Upper lobe of left lung (tissue), 4 donors: Measurements from ENCODE around the gene PLEKHH3.

Source experiments
- EP300 ChIP-seq, 4 donors: sonication (generic); formaldehyde crosslinking; IDR thresholded peaks; one replicate each; pipeline ENCODE4 v1.5.1; 2017; ENCODE audit warnings: antibody characterized with exemption in 4 of 4, control low read depth in 2 of 4
- POLR2A ChIP-seq, 4 donors: fragments of 450-650 bp; IDR thresholded peaks; one replicate each; pipeline ENCODE4 v1.5.1; 2016 to 2017; ENCODE audit warnings: antibody characterized with exemption in 4 of 4, mild to moderate bottlenecking in 2 of 4
- POLR2AphosphoS5 ChIP-seq, 2 donors: sonication (generic); formaldehyde crosslinking; IDR thresholded peaks; one replicate each; pipeline ENCODE4 v1.5.1; 2017; ENCODE audit warnings: antibody characterized with exemption in 2 of 2
- TF ChIP-seq, protein P1 (sequence below), 6 experiments: fragments of 450-650 bp in 4 of 6; fragments of 200-600 bp in 2 of 6; sonication (generic) in 2 of 6; IDR thresholded peaks; one replicate each; pipeline ENCODE4 v1.5.1; 2016 to 2019; ENCODE audit warnings: antibody characterized with exemption in 6 of 6

- TF ChIP-seq POLR2A (IDR thresholded peaks at IDR 0.05) (no peak), POLR2AphosphoS5 (IDR thresholded peaks at IDR 0.05) (peak in 1 of 2 donors; percentile 13), EP300 (IDR thresholded peaks at IDR 0.05) (no peak)
- TF ChIP-seq, protein P1, sequence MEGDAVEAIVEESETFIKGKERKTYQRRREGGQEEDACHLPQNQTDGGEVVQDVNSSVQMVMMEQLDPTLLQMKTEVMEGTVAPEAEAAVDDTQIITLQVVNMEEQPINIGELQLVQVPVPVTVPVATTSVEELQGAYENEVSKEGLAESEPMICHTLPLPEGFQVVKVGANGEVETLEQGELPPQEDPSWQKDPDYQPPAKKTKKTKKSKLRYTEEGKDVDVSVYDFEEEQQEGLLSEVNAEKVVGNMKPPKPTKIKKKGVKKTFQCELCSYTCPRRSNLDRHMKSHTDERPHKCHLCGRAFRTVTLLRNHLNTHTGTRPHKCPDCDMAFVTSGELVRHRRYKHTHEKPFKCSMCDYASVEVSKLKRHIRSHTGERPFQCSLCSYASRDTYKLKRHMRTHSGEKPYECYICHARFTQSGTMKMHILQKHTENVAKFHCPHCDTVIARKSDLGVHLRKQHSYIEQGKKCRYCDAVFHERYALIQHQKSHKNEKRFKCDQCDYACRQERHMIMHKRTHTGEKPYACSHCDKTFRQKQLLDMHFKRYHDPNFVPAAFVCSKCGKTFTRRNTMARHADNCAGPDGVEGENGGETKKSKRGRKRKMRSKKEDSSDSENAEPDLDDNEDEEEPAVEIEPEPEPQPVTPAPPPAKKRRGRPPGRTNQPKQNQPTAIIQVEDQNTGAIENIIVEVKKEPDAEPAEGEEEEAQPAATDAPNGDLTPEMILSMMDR (IDR thresholded peaks at IDR 0.05): no peak
Measured at GRCh38 chr17:42677012-42677857, 441 bp upstream of the PLEKHH3 start.
